DND-41 (cell line): Measurements from ENCODE around the gene C11orf21.

Experiments used
- ATAC-seq: fragments of 200-7000 bp; cut with Tn5 transposase; 3 replicates; pipeline ENCODE4 v1.9.1; 2021; ENCODE audit warnings: low read depth; ENCODE audit not compliant: insufficient read depth
- DNase-seq: peaks from one replicate; pipeline ENCODE4 v3.0.0-alpha.2; 2020
- H2AFZ ChIP-seq: 2 replicates; pipeline ENCODE4 v1.6.0; 2012; ENCODE audit warnings: low read depth, low read length
- H3K27ac ChIP-seq: 2 replicates; pipeline ENCODE4 v1.5.1; 2012; ENCODE audit warnings: low read length, inconsistent platforms
- H3K27me3 ChIP-seq: fragments of 200-600 bp; sonication (generic); 2 replicates; pipeline ENCODE4 v1.6.0; 2012; ENCODE audit warnings: low read length, mild to moderate bottlenecking, inconsistent platforms; ENCODE audit not compliant: insufficient read depth, poor library complexity
- H3K36me3 ChIP-seq: 2 replicates; pipeline ENCODE4 v1.5.1; 2012; ENCODE audit warnings: low read length, inconsistent platforms; ENCODE audit not compliant: insufficient read depth
- H3K4me1 ChIP-seq: 2 replicates; pipeline ENCODE4 v1.5.1; 2012; ENCODE audit warnings: mild to moderate bottlenecking, low read length; ENCODE audit not compliant: insufficient read depth
- H3K4me2 ChIP-seq: 2 replicates; pipeline ENCODE4 v1.6.0; 2012; ENCODE audit warnings: mild to moderate bottlenecking, moderate library complexity, low read length, inconsistent platforms; ENCODE audit not compliant: insufficient read depth
- H3K4me3 ChIP-seq, 2 experiments: fragments of 200-600 bp in 1 of 2; shearing (Covaris generic) in 1 of 2; 2 replicates each; pipeline ENCODE4 v1.5.1; 2012 to 2016; ENCODE audit warnings: inconsistent platforms in 2 of 2, low read length in 2 of 2, mild to moderate bottlenecking in 2 of 2, low read depth in 1 of 2, moderate library complexity in 1 of 2
- H3K79me2 ChIP-seq: 2 replicates; pipeline ENCODE4 v1.6.0; 2012; ENCODE audit warnings: low read length, inconsistent platforms; ENCODE audit not compliant: insufficient read depth
- H3K9ac ChIP-seq: 2 replicates; pipeline ENCODE4 v1.6.0; 2012; ENCODE audit warnings: low read depth, mild to moderate bottlenecking, inconsistent platforms, low read length, moderate library complexity
- H3K9me3 ChIP-seq: 2 replicates; pipeline ENCODE4 v1.5.1; 2012; ENCODE audit warnings: low read length, moderate library complexity, mild to moderate bottlenecking, inconsistent platforms; ENCODE audit not compliant: insufficient read depth, severe bottlenecking
- H4K20me1 ChIP-seq: 2 replicates; pipeline ENCODE4 v1.6.0; 2012; ENCODE audit warnings: low read length; ENCODE audit not compliant: insufficient read depth
- EZH2 ChIP-seq: IDR thresholded peaks from 3 replicates; pipeline ENCODE4 v1.6.1; 2012; ENCODE audit warnings: borderline replicate concordance, low read depth, mild to moderate bottlenecking, moderate library complexity, low read length, inconsistent platforms; ENCODE audit not compliant: severe bottlenecking
- TF ChIP-seq, protein P1 (sequence below): IDR thresholded peaks from 2 replicates; pipeline ENCODE4 v1.5.1; 2012; ENCODE audit warnings: borderline replicate concordance, low read length, moderate library complexity, mild to moderate bottlenecking; ENCODE audit not compliant: poor library complexity, severe bottlenecking; ENCODE audit errors: extremely low read depth

The C11orf21 gene

DNA sequence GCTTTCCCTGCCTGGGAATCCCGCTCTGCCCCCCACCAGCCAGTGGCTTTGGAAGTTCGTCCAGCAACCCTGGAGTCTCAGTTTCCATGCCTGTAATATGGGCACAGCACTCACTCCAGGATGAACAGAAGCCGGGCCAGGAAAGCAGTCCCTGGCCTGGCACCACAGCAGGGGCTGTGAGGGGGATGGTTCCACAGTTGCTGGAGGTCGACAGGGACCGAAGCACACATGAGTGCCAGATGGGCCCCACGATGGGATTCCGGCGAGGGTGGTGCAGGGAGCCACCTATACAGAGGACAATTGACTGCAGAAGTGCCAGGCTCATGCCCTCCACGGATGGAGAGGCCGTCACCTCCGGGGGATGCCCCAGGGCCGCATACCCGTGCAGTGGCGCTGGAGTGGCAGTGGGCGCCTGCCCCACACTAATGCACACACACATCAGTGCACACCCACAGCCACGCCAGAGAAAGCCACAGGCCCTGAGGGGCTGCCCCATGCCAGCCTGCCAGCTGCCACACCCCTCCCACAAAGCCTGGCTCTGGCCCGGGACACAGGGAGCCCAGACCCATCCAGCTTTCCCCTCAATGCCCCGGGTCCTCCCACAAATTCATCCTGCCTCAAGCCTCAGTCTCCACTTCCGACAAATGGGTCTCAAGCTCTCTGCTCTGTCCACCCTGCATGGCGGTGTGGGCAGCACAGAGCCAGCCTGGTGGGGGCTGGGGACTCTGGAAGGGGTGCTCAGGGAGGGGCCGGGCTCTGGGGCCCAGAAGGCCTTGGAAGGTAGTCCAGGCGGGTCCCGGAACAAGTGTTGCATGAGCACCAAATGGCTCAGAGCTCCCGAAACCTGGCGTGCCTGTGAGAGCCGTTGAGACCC lies 41.0 kb downstream of the C11orf21 start:
- Histone ChIP-seq H3K4me2 (no peak overlapping the region), H3K79me2 (no peaks in the 10 kb centered on the region), H3K9me3 (no peaks in the 10 kb centered on the region), H3K9ac (no peak overlapping the region), H2AFZ (no peak overlapping the region), H3K27ac (no peak overlapping the region), H3K4me3 (no peak overlapping the region), H3K27me3 (no peaks in the 10 kb centered on the region), H3K4me1 (peaks cover 30% of the 10 kb centered on the region), H3K36me3 (no peaks in the 10 kb centered on the region), H4K20me1 (no peaks in the 10 kb centered on the region)
- ATAC-seq (no peak), DNase-seq (no peak)
- TF ChIP-seq EZH2: no peak
- TF ChIP-seq, protein P1, sequence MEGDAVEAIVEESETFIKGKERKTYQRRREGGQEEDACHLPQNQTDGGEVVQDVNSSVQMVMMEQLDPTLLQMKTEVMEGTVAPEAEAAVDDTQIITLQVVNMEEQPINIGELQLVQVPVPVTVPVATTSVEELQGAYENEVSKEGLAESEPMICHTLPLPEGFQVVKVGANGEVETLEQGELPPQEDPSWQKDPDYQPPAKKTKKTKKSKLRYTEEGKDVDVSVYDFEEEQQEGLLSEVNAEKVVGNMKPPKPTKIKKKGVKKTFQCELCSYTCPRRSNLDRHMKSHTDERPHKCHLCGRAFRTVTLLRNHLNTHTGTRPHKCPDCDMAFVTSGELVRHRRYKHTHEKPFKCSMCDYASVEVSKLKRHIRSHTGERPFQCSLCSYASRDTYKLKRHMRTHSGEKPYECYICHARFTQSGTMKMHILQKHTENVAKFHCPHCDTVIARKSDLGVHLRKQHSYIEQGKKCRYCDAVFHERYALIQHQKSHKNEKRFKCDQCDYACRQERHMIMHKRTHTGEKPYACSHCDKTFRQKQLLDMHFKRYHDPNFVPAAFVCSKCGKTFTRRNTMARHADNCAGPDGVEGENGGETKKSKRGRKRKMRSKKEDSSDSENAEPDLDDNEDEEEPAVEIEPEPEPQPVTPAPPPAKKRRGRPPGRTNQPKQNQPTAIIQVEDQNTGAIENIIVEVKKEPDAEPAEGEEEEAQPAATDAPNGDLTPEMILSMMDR: no peak

DNA sequence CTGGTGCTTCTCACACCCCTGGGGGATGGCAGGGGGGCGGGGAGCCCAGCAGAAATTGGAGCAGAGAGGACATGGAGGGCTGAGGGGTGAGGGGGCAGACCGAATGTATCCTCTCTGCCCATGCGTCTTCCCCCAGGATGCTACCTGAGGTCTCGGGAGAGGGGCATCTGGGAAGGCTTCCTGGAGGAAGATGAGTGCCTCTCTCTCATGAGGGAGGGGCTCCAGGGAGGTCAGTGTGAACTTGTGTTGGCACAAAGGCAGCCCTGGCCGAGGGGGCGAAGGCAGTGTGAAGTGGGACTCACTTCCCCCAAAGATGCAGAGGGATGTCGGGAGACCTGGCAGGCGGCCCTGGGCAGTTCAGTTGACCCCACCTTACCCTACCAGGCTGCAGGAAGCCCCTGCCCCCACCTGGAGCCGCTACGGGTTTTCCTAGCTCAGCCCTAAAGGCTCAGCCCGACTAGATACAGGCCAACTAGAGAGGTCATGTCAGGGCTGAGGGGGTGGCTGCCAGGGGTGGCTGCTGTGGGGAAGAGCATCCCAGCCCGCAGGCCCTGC lies 41.7 kb downstream of the C11orf21 start:
- H3K27me3 ChIP-seq: no peaks in the 10 kb centered on the region

DNA sequence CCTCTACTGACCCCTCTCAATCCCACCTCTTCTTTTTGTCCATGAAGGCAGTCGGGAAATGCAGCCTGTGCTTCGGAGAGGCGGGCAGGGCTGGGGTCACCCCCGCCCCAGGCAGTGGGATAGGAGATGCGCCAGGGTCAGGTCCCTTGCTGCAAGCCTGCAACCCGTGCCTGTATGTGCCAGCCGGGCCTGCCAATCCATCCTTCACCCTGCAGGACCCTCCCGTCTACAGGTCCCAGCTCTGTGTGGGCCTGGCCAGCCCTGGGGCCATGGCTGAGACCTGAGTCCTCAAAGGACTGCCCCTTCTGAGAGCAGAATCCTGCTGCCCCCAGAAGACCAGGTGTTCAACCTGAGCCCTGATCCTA lies 42.3 kb downstream of the C11orf21 start:
- Histone ChIP-seq H4K20me1 (no peaks in the 10 kb centered on the region), H3K4me3 (no peak overlapping the region), H2AFZ (no peak overlapping the region), H3K27me3 (no peaks in the 10 kb centered on the region), H3K27ac (no peak overlapping the region), H3K4me1 (peaks cover 17% of the 10 kb centered on the region), H3K36me3 (no peaks in the 10 kb centered on the region), H3K4me2 (no peak overlapping the region), H3K79me2 (no peaks in the 10 kb centered on the region), H3K9ac (no peak overlapping the region), H3K9me3 (no peaks in the 10 kb centered on the region)
- TF ChIP-seq, protein P1: no peak
- no peak for TF ChIP-seq EZH2
- no peak for ATAC-seq
- DNase-seq: no peak

More for the DNA sequence above, 41.7 kb downstream of the C11orf21 start:
- Histone ChIP-seq H3K9ac (no peak overlapping the region), H3K4me3 (no peak overlapping the region), H3K79me2 (no peaks in the 10 kb centered on the region), H2AFZ (no peak overlapping the region), H3K4me2 (no peak overlapping the region), H3K4me1 (peaks cover 22% of the 10 kb centered on the region), H3K9me3 (no peaks in the 10 kb centered on the region), H3K27ac (no peak overlapping the region), H4K20me1 (no peaks in the 10 kb centered on the region), H3K36me3 (no peaks in the 10 kb centered on the region)
- TF ChIP-seq EZH2: no peak
- TF ChIP-seq, protein P1: no peak
- ATAC-seq (no peak), DNase-seq (no peak)
